HFFc6 (cell line): ENCODE data around the gene PAK4. TPM values are rescaled to one million over a fixed set of nuclear protein-coding genes. Genes with fewer than 3 reads are reported as not detected.

Source experiments
- DNase-seq: peaks from one replicate; pipeline ENCODE4 v3.0.0-alpha.2; 2018
- H3K27ac Mint-ChIP-seq: 2 replicates; pipeline ENCODE4 v1.8.0; 2020; ENCODE audit warnings: mild to moderate bottlenecking, mixed read lengths
- H3K27me3 Mint-ChIP-seq: 2 replicates; pipeline ENCODE4 v1.8.0; 2021; ENCODE audit warnings: mild to moderate bottlenecking, moderate library complexity, mixed read lengths; ENCODE audit not compliant: insufficient read depth
- H3K36me3 Mint-ChIP-seq: 2 replicates; pipeline ENCODE4 v1.8.0; 2021; ENCODE audit warnings: low read depth, mixed read lengths
- H3K4me1 Mint-ChIP-seq: 2 replicates; pipeline ENCODE4 v1.8.0; 2020; ENCODE audit warnings: low read depth, mixed read lengths
- H3K4me3 Mint-ChIP-seq: 2 replicates; pipeline ENCODE4 v1.8.0; 2020; ENCODE audit warnings: mild to moderate bottlenecking, moderate library complexity, mixed read lengths
- H3K9me3 Mint-ChIP-seq: 2 replicates; pipeline ENCODE4 v1.8.0; 2020; ENCODE audit warnings: mild to moderate bottlenecking, mixed read lengths
- total RNA-seq, 6 experiments: library from RNA; stranded (reverse); fragmentation: NEBNext Ultra II Directional; extraction: Animal tissue kit (Norgen Biotek cat#: 25700); gene quantifications; 2 replicates in 1 of 6; 3 replicates in 5 of 6; pipeline ENCODE4 v1.2.3, GENCODE V29; 2021
- TF ChIP-seq, protein P1 (sequence below): fragments of 200-600 bp; sonication (generic); IDR thresholded peaks from 2 replicates; pipeline ENCODE4 v1.5.0; 2021; ENCODE audit warnings: antibody characterized with exemption, mild to moderate bottlenecking

The PAK4 gene
- total RNA-seq, 6 experiments from 2014 or later: 35.4 to 40.4 (median 35.8) TPM

DNA sequence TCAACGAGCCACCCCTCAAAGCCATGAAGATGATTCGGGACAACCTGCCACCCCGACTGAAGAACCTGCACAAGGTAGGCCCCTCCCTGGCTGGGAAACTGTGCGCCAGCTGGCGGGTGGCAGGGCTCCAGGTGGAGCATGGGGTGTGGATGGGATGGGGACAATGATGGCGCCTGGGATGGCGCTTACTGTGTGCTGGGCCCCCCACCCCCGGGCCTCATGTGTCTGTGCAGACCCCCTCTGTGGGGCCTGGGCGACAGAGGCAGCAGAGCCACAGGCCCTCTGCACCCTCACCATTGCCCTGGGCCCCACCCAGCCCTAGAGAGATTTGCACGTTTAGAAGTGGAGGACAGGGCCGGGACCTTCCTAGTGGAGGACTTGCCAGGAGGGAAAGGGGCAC, 52.1 kb downstream of the PAK4 start:
- TF ChIP-seq, protein P1, sequence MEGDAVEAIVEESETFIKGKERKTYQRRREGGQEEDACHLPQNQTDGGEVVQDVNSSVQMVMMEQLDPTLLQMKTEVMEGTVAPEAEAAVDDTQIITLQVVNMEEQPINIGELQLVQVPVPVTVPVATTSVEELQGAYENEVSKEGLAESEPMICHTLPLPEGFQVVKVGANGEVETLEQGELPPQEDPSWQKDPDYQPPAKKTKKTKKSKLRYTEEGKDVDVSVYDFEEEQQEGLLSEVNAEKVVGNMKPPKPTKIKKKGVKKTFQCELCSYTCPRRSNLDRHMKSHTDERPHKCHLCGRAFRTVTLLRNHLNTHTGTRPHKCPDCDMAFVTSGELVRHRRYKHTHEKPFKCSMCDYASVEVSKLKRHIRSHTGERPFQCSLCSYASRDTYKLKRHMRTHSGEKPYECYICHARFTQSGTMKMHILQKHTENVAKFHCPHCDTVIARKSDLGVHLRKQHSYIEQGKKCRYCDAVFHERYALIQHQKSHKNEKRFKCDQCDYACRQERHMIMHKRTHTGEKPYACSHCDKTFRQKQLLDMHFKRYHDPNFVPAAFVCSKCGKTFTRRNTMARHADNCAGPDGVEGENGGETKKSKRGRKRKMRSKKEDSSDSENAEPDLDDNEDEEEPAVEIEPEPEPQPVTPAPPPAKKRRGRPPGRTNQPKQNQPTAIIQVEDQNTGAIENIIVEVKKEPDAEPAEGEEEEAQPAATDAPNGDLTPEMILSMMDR: no peak
- H3K27ac Mint-ChIP-seq: no peak overlapping the region
- no peaks in the 10 kb centered on the region for H3K36me3 Mint-ChIP-seq
- no peaks in the 10 kb centered on the region for H3K9me3 Mint-ChIP-seq
- no peak overlapping the region for H3K4me3 Mint-ChIP-seq
- no peaks in the 10 kb centered on the region for H3K4me1 Mint-ChIP-seq
- no peak for DNase-seq
- H3K27me3 Mint-ChIP-seq: peaks cover 3% of the 10 kb centered on the region

DNA sequence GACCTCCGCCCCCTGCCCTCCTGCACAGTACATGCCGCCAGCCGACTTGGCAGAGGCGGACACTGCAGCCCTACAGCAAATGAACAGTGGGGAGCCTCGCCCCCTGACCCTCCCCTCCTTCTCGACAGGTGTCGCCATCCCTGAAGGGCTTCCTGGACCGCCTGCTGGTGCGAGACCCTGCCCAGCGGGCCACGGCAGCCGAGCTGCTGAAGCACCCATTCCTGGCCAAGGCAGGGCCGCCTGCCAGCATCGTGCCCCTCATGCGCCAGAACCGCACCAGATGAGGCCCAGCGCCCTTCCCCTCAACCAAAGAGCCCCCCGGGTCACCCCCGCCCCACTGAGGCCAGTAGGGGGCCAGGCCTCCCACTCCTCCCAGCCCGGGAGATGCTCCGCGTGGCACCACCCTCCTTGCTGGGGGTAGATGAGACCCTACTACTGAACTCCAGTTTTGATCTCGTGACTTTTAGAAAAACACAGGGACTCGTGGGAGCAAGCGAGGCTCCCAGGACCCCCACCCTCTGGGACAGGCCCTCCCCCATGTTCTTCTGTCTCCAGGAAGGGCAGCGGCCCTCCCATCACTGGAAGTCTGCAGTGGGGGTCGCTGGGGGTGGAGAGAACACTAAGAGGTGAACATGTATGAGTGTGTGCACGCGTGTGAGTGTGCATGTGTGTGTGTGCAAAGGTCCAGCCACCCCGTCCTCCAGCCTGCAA, 52.9 kb downstream of the PAK4 start:
- H3K9me3 Mint-ChIP-seq: no peaks in the 10 kb centered on the region
- DNase-seq: no peak
- H3K4me1 Mint-ChIP-seq: no peaks in the 10 kb centered on the region
- peaks cover 3% of the 10 kb centered on the region for H3K27me3 Mint-ChIP-seq
- no peak overlapping the region for H3K27ac Mint-ChIP-seq
- H3K36me3 Mint-ChIP-seq: no peaks in the 10 kb centered on the region
- no peak overlapping the region for H3K4me3 Mint-ChIP-seq
- TF ChIP-seq, protein P1: no peak

- Mint-ChIP-seq H3K9me3 (no peaks in the 10 kb centered on the region), H3K27ac (no peak overlapping the region), H3K4me3 (no peak overlapping the region), H3K27me3 (peaks cover 3% of the 10 kb centered on the region), H3K4me1 (no peaks in the 10 kb centered on the region), H3K36me3 (no peaks in the 10 kb centered on the region)
- TF ChIP-seq, protein P1: no peak
- no peak for DNase-seq
Measured at GRCh38 chr19:39179754-39180153, 54.2 kb downstream of the PAK4 start.

DNA sequence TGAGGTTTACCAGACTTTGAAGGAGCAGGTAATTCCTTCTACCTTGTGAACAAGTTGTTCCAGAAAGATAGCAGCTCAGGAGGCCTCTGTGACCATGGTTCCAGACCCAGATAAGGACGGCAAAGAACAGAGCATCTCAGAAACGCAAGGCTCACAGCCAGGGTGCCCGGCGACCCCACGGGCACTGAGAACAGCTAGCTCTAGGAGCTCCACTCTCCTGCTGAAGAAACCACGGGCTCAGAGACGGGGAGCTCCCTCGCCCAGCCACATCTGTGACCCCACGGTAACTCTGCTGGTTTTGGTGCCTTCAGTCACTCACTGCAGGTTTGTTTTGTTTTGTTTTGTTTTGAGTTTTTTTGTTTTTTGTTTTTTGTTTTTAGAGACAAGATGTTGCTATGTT, 55.2 kb downstream of the PAK4 start:
- Mint-ChIP-seq H3K9me3 (no peaks in the 10 kb centered on the region), H3K27ac (no peak overlapping the region), H3K4me1 (no peaks in the 10 kb centered on the region), H3K4me3 (no peak overlapping the region), H3K27me3 (peaks cover 3% of the 10 kb centered on the region), H3K36me3 (no peaks in the 10 kb centered on the region)
- TF ChIP-seq, protein P1: no peak
- DNase-seq: no peak

- Mint-ChIP-seq H3K27me3 (peaks cover 3% of the 10 kb centered on the region), H3K4me3 (no peak overlapping the region), H3K27ac (no peak overlapping the region), H3K36me3 (no peaks in the 10 kb centered on the region), H3K9me3 (no peaks in the 10 kb centered on the region), H3K4me1 (no peaks in the 10 kb centered on the region)
- DNase-seq: no peak
- TF ChIP-seq, protein P1: no peak
Measured at GRCh38 chr19:39181500-39182173, 56.1 kb downstream of the PAK4 start.
